GM23338 (cell line): ENCODE measurements around the gene CAMTA1. TPM values are rescaled to one million over a fixed set of nuclear protein-coding genes. Genes with fewer than 3 reads are reported as not detected.

Experiments
- ATAC-seq: fragments of 200-7000 bp; cut with Tn5 transposase; 3 replicates; pipeline ENCODE4 v1.9.1; 2020
- DNase-seq: peaks from one replicate; pipeline ENCODE4 v3.0.0-alpha.2; 2015; ENCODE audit warnings: low spot score
- H2AFZ ChIP-seq: fragments of 200-600 bp; sonication (generic); 2 replicates; pipeline ENCODE4 v1.8.0; 2016; ENCODE audit warnings: antibody characterized with exemption, mild to moderate bottlenecking, moderate library complexity
- H3F3A ChIP-seq: fragments of 200-600 bp; sonication (generic); replicated peaks from 2 replicates; pipeline ENCODE4 v1.8.0; 2017; ENCODE audit warnings: antibody characterized with exemption, mixed run types, low read depth
- H3K27ac ChIP-seq: fragments of 200-600 bp; sonication (generic); 2 replicates; pipeline ENCODE4 v1.6.1; 2016; ENCODE audit warnings: low read depth
- H3K27me3 ChIP-seq: fragments of 200-600 bp; sonication (generic); 2 replicates; pipeline ENCODE4 v1.8.0; 2016; ENCODE audit warnings: mild to moderate bottlenecking, mixed run types, moderate library complexity; ENCODE audit not compliant: insufficient read depth
- H3K36me3 ChIP-seq: fragments of 200-600 bp; sonication (generic); 2 replicates; pipeline ENCODE4 v1.8.0; 2016; ENCODE audit warnings: mild to moderate bottlenecking; ENCODE audit not compliant: insufficient read depth
- H3K4me1 ChIP-seq: fragments of 200-600 bp; sonication (generic); 2 replicates; pipeline ENCODE4 v1.8.0; 2016; ENCODE audit warnings: mild to moderate bottlenecking, moderate library complexity; ENCODE audit not compliant: insufficient read depth
- H3K4me2 ChIP-seq: fragments of 200-600 bp; sonication (generic); 2 replicates; pipeline ENCODE4 v1.7.1; 2017; ENCODE audit warnings: mixed run types
- H3K4me3 ChIP-seq: fragments of 200-600 bp; sonication (generic); 2 replicates; pipeline ENCODE4 v1.6.1; 2016; ENCODE audit warnings: mixed run types
- H3K79me2 ChIP-seq: fragments of 200-600 bp; sonication (generic); replicated peaks from 2 replicates; pipeline ENCODE4 v1.8.0; 2017; ENCODE audit warnings: mild to moderate bottlenecking; ENCODE audit not compliant: insufficient read depth
- H3K9me2 ChIP-seq: fragments of 200-600 bp; sonication (generic); 2 replicates; pipeline ENCODE4 v1.8.0; 2017; ENCODE audit not compliant: insufficient read depth
- H4K20me1 ChIP-seq: fragments of 200-600 bp; sonication (generic); replicated peaks from 2 replicates; pipeline ENCODE4 v1.8.0; 2017; ENCODE audit warnings: mild to moderate bottlenecking; ENCODE audit not compliant: insufficient read depth
- H3K27ac Mint-ChIP-seq: 2 replicates; pipeline ENCODE4 v1.8.0; 2020; ENCODE audit warnings: inconsistent platforms, mild to moderate bottlenecking, moderate library complexity, mixed read lengths
- H3K27me3 Mint-ChIP-seq: 3 replicates; pipeline ENCODE4 v1.8.0; 2022; ENCODE audit warnings: low read depth, mild to moderate bottlenecking, moderate library complexity, mixed read lengths, inconsistent platforms; ENCODE audit not compliant: insufficient read depth, poor library complexity
- H3K36me3 Mint-ChIP-seq: 3 replicates; pipeline ENCODE4 v1.8.0; 2021; ENCODE audit warnings: low read depth, mild to moderate bottlenecking, inconsistent platforms, moderate library complexity, mixed read lengths
- H3K4me1 Mint-ChIP-seq: 3 replicates; pipeline ENCODE4 v1.8.0; 2020; ENCODE audit warnings: mild to moderate bottlenecking, inconsistent platforms, mixed read lengths
- H3K4me3 Mint-ChIP-seq: 3 replicates; pipeline ENCODE4 v1.8.0; 2021; ENCODE audit warnings: moderate library complexity, mild to moderate bottlenecking, inconsistent platforms, mixed read lengths
- H3K9me3 Mint-ChIP-seq: 3 replicates; pipeline ENCODE4 v1.8.0; 2020; ENCODE audit warnings: moderate library complexity, mild to moderate bottlenecking, inconsistent platforms, mixed read lengths
- EZH2 ChIP-seq: fragments of 200-600 bp; sonication (generic); IDR thresholded peaks from one replicate; pipeline ENCODE4 v1.8.0; 2017; ENCODE audit warnings: antibody characterized with exemption, mild to moderate bottlenecking, low read depth; ENCODE audit not compliant: unreplicated experiment
- EZH2phosphoT487 ChIP-seq: fragments of 200-600 bp; sonication (generic); IDR thresholded peaks from one replicate; pipeline ENCODE4 v1.8.1; 2018; ENCODE audit warnings: antibody characterized with exemption; ENCODE audit not compliant: unreplicated experiment
- POLR2AphosphoS5 ChIP-seq: IDR thresholded peaks from 2 replicates; pipeline ENCODE4 v1.6.1; 2016; ENCODE audit warnings: antibody characterized with exemption, low read depth
- STAT1 ChIP-seq: IDR thresholded peaks from one replicate; pipeline ENCODE4 v1.6.1; 2016; ENCODE audit warnings: antibody characterized with exemption; ENCODE audit not compliant: unreplicated experiment
- ZNF114 ChIP-seq: fragments of 250-450 bp; sonication (Bioruptor Pico); IDR thresholded peaks from 2 replicates; pipeline ENCODE4 v1.5.0; 2020; ENCODE audit warnings: mild to moderate bottlenecking, moderate library complexity
- ZNF331 ChIP-seq: fragments of 250-450 bp; sonication (Bioruptor Pico); IDR thresholded peaks from 2 replicates; pipeline ENCODE4 v1.5.0; 2020; ENCODE audit warnings: low read depth, mild to moderate bottlenecking, moderate library complexity
- polyA plus RNA-seq: library from polyadenylated mRNA; unstranded; fragments of >200 nt; fragmentation: Nextera tagmentation; extraction: Ambion mirVana; gene quantifications from 2 replicates; pipeline ENCODE4 v1.2.1, GENCODE V29; 2016
- total RNA-seq: library from RNA; depleted of rRNA; stranded (reverse); fragments of >200 nt; shearing (Covaris generic); gene quantifications from 2 replicates; pipeline ENCODE4 v1.2.3, GENCODE V29; 2014
- TF ChIP-seq, protein P1 (sequence below): fragments of 250-450 bp; sonication (Bioruptor Pico); IDR thresholded peaks from 2 replicates; pipeline ENCODE4 v1.5.0; 2020; ENCODE audit warnings: mild to moderate bottlenecking, moderate library complexity
- TF ChIP-seq, protein P2 (sequence below): IDR thresholded peaks from 2 replicates; pipeline ENCODE4 v1.6.1; 2016; ENCODE audit warnings: antibody characterized with exemption
- TF ChIP-seq, protein P3 (sequence below): IDR thresholded peaks from one replicate; pipeline ENCODE4 v1.6.1; 2018; ENCODE audit warnings: antibody characterized with exemption; ENCODE audit not compliant: unreplicated experiment

CAMTA1 gene
- total and polyA plus RNA-seq, 2 experiments from 2014 or later: 115 to 519 TPM

DNA sequence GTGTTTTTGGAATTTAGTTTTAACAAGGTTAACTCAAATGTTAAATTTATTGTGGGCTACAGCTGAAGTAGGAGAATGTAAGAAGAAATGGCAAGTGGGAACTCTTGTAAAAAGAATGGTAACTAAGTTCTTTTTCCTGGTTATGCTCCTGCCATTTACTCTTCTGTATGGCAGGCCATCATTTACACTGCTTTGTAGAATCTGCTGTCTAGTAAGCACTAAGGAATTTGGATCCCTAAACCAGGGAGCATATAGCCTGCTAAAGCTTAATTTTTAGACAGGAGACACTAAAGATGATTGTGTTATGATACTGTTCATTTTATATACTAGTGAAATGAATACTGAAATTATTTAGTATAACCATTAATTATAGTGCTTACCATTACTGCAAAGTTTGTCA lies 85.3 kb downstream of the CAMTA1 start:
- Histone ChIP-seq H3K27me3 (no peaks in the 10 kb centered on the region), H3K9me2 (no peaks in the 10 kb centered on the region), H3K36me3 (no peaks in the 10 kb centered on the region), H3K4me1 (peaks cover 46% of the 10 kb centered on the region), H3K4me3 (no peak overlapping the region), H3F3A (no peaks in the 10 kb centered on the region), H2AFZ (no peak overlapping the region), H3K4me2 (no peak overlapping the region), H3K27ac (no peak overlapping the region), H4K20me1 (0 out of 2 replicates have a peak, but pooled peaks cover 5% of the 10 kb centered on the region), H3K79me2 (peaks cover 48% of the 10 kb centered on the region)
- Mint-ChIP-seq H3K9me3 (no peaks in the 10 kb centered on the region), H3K36me3 (no peaks in the 10 kb centered on the region), H3K4me1 (peaks cover 50% of the 10 kb centered on the region), H3K27me3 (no peaks in the 10 kb centered on the region), H3K4me3 (no peak overlapping the region), H3K27ac (no peak overlapping the region)
- no peak for ATAC-seq
- no peak for TF ChIP-seq EZH2phosphoT487
- TF ChIP-seq ZNF331 (CRISPR knock-in tag): no peak
- TF ChIP-seq EZH2: no peak
- TF ChIP-seq, protein P1, sequence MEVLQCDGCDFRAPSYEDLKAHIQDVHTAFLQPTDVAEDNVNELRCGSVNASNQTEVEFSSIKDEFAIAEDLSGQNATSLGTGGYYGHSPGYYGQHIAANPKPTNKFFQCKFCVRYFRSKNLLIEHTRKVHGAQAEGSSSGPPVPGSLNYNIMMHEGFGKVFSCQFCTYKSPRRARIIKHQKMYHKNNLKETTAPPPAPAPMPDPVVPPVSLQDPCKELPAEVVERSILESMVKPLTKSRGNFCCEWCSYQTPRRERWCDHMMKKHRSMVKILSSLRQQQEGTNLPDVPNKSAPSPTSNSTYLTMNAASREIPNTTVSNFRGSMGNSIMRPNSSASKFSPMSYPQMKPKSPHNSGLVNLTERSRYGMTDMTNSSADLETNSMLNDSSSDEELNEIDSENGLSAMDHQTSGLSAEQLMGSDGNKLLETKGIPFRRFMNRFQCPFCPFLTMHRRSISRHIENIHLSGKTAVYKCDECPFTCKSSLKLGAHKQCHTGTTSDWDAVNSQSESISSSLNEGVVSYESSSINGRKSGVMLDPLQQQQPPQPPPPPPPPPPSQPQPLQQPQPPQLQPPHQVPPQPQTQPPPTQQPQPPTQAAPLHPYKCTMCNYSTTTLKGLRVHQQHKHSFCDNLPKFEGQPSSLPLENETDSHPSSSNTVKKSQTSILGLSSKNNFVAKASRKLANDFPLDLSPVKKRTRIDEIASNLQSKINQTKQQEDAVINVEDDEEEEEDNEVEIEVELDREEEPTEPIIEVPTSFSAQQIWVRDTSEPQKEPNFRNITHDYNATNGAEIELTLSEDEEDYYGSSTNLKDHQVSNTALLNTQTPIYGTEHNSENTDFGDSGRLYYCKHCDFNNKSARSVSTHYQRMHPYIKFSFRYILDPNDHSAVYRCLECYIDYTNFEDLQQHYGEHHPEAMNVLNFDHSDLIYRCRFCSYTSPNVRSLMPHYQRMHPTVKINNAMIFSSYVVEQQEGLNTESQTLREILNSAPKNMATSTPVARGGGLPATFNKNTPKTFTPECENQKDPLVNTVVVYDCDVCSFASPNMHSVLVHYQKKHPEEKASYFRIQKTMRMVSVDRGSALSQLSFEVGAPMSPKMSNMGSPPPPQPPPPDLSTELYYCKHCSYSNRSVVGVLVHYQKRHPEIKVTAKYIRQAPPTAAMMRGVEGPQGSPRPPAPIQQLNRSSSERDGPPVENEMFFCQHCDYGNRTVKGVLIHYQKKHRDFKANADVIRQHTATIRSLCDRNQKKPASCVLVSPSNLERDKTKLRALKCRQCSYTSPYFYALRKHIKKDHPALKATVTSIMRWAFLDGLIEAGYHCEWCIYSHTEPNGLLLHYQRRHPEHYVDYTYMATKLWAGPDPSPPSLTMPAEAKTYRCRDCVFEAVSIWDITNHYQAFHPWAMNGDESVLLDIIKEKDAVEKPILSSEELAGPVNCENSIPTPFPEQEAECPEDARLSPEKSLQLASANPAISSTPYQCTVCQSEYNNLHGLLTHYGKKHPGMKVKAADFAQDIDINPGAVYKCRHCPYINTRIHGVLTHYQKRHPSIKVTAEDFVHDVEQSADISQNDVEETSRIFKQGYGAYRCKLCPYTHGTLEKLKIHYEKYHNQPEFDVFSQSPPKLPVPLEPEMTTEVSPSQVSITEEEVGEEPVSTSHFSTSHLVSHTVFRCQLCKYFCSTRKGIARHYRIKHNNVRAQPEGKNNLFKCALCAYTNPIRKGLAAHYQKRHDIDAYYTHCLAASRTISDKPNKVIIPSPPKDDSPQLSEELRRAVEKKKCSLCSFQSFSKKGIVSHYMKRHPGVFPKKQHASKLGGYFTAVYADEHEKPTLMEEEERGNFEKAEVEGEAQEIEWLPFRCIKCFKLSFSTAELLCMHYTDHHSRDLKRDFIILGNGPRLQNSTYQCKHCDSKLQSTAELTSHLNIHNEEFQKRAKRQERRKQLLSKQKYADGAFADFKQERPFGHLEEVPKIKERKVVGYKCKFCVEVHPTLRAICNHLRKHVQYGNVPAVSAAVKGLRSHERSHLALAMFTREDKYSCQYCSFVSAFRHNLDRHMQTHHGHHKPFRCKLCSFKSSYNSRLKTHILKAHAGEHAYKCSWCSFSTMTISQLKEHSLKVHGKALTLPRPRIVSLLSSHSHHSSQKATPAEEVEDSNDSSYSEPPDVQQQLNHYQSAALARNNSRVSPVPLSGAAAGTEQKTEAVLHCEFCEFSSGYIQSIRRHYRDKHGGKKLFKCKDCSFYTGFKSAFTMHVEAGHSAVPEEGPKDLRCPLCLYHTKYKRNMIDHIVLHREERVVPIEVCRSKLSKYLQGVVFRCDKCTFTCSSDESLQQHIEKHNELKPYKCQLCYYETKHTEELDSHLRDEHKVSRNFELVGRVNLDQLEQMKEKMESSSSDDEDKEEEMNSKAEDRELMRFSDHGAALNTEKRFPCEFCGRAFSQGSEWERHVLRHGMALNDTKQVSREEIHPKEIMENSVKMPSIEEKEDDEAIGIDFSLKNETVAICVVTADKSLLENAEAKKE: no peak
- TF ChIP-seq POLR2AphosphoS5: no peak
- TF ChIP-seq, protein P2, sequence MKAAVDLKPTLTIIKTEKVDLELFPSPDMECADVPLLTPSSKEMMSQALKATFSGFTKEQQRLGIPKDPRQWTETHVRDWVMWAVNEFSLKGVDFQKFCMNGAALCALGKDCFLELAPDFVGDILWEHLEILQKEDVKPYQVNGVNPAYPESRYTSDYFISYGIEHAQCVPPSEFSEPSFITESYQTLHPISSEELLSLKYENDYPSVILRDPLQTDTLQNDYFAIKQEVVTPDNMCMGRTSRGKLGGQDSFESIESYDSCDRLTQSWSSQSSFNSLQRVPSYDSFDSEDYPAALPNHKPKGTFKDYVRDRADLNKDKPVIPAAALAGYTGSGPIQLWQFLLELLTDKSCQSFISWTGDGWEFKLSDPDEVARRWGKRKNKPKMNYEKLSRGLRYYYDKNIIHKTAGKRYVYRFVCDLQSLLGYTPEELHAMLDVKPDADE: no peak
- TF ChIP-seq ZNF114 (CRISPR knock-in tag): no peak
- TF ChIP-seq, protein P3, sequence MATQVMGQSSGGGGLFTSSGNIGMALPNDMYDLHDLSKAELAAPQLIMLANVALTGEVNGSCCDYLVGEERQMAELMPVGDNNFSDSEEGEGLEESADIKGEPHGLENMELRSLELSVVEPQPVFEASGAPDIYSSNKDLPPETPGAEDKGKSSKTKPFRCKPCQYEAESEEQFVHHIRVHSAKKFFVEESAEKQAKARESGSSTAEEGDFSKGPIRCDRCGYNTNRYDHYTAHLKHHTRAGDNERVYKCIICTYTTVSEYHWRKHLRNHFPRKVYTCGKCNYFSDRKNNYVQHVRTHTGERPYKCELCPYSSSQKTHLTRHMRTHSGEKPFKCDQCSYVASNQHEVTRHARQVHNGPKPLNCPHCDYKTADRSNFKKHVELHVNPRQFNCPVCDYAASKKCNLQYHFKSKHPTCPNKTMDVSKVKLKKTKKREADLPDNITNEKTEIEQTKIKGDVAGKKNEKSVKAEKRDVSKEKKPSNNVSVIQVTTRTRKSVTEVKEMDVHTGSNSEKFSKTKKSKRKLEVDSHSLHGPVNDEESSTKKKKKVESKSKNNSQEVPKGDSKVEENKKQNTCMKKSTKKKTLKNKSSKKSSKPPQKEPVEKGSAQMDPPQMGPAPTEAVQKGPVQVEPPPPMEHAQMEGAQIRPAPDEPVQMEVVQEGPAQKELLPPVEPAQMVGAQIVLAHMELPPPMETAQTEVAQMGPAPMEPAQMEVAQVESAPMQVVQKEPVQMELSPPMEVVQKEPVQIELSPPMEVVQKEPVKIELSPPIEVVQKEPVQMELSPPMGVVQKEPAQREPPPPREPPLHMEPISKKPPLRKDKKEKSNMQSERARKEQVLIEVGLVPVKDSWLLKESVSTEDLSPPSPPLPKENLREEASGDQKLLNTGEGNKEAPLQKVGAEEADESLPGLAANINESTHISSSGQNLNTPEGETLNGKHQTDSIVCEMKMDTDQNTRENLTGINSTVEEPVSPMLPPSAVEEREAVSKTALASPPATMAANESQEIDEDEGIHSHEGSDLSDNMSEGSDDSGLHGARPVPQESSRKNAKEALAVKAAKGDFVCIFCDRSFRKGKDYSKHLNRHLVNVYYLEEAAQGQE: no peak
- TF ChIP-seq STAT1: no peak
- DNase-seq: no peak
